Osteoblast (primary cell): ENCODE results near the gene WNT6. TPM values are rescaled to one million over a fixed set of nuclear protein-coding genes. Genes with fewer than 3 reads are reported as not detected.

ENCODE experiments used
- DNase-seq: peaks from one replicate; pipeline ENCODE4 v3.0.0; 2011; ENCODE audit warnings: low spot score, mixed read lengths; ENCODE audit not compliant: insufficient read length; ENCODE audit errors: missing footprints
- H2AFZ ChIP-seq: 2 replicates; pipeline ENCODE4 v1.6.0; 2011; ENCODE audit warnings: mild to moderate bottlenecking, low read length
- H3K27ac ChIP-seq: 2 replicates; pipeline ENCODE4 v1.5.1; 2011; ENCODE audit warnings: mild to moderate bottlenecking, low read depth, low read length, moderate library complexity
- H3K27me3 ChIP-seq: 2 replicates; pipeline ENCODE4 v1.6.0; 2012; ENCODE audit warnings: mild to moderate bottlenecking, control low read depth, inconsistent platforms, low read length, moderate library complexity; ENCODE audit not compliant: insufficient read depth
- H3K36me3 ChIP-seq: 2 replicates; pipeline ENCODE4 v1.5.1; 2011; ENCODE audit warnings: mild to moderate bottlenecking, low read length, control low read depth, moderate library complexity; ENCODE audit not compliant: insufficient read depth
- H3K4me1 ChIP-seq: 2 replicates; pipeline ENCODE4 v1.5.1; 2011; ENCODE audit warnings: mild to moderate bottlenecking, low read length, control low read depth, moderate library complexity; ENCODE audit not compliant: insufficient read depth
- H3K4me2 ChIP-seq: 2 replicates; pipeline ENCODE4 v1.6.0; 2011; ENCODE audit warnings: mild to moderate bottlenecking, low read length; ENCODE audit not compliant: insufficient read depth
- H3K4me3 ChIP-seq: fragments of 200-600 bp; sonication (generic); 3 replicates; pipeline ENCODE4 v1.5.1; 2012; ENCODE audit warnings: mild to moderate bottlenecking, low read length, inconsistent platforms; ENCODE audit not compliant: insufficient read depth
- H3K79me2 ChIP-seq: 2 replicates; pipeline ENCODE4 v1.6.0; 2012; ENCODE audit warnings: mild to moderate bottlenecking, low read length, control low read depth, inconsistent platforms; ENCODE audit not compliant: insufficient read depth
- H3K9me3 ChIP-seq: 2 replicates; pipeline ENCODE4 v1.5.1; 2011; ENCODE audit warnings: low read depth, low read length, control low read depth
- H4K20me1 ChIP-seq: 2 replicates; pipeline ENCODE4 v1.6.0; 2012; ENCODE audit warnings: mild to moderate bottlenecking, low read length, control low read depth; ENCODE audit not compliant: insufficient read depth
- total RNA-seq: library from RNA; depleted of rRNA; stranded (reverse); fragments of >200 nt; gene quantifications from 2 replicates; pipeline ENCODE4 v1.2.3, GENCODE V29; 2012
- TF ChIP-seq, protein P1 (sequence below): IDR thresholded peaks from 2 replicates; pipeline ENCODE4 v1.5.1; 2011; ENCODE audit warnings: mild to moderate bottlenecking, low read depth, low read length, moderate library complexity; ENCODE audit errors: extremely low read depth

The WNT6 gene
- total RNA-seq, result not detected in 2 replicates

DNA sequence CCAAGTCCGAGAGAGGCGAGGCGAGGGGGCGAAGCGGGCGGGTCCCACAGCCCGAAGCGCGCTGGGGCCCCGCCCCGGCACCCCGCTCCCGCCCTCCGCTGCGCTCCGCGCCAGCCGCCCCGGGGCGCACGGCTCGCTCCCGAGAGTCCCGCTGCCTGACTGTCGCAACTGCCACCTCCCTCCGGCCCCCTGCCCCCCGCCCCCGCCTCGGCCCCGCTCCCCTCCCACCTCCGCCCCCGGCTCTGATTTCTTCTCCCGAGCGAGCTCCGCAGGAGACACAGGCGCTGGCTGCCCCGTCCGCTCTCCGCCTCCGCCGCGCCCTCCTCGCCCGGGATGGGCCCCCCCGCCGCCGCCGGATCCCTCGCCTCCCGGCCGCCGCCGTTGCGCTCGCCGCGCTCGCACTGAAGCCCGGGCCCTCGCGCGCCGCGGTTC, at the start of gene WNT6:
Gene WNT6 (plus strand): TSS at position 250 of the 432 bp plus-strand sequence. CDS start 233 bp downstream, outside the sequence.
- Histone ChIP-seq H3K4me2 (no peak within 1 kb of the TSS), H3K9me3 (no peaks in the 10 kb centered on the region), H3K36me3 (no peaks in the 10 kb centered on the region), H3K27ac (no peak within 1 kb of the TSS), H2AFZ (no peak within 1 kb of the TSS), H3K4me3 (no peak within 1 kb of the TSS), H3K79me2 (no peaks in the 10 kb centered on the region), H3K27me3 (peaks cover 72% of the 10 kb centered on the region), H4K20me1 (no peaks in the 10 kb centered on the region), H3K4me1 (no peaks in the 10 kb centered on the region)
- DNase-seq, result peak; percentile 82
- TF ChIP-seq, protein P1, sequence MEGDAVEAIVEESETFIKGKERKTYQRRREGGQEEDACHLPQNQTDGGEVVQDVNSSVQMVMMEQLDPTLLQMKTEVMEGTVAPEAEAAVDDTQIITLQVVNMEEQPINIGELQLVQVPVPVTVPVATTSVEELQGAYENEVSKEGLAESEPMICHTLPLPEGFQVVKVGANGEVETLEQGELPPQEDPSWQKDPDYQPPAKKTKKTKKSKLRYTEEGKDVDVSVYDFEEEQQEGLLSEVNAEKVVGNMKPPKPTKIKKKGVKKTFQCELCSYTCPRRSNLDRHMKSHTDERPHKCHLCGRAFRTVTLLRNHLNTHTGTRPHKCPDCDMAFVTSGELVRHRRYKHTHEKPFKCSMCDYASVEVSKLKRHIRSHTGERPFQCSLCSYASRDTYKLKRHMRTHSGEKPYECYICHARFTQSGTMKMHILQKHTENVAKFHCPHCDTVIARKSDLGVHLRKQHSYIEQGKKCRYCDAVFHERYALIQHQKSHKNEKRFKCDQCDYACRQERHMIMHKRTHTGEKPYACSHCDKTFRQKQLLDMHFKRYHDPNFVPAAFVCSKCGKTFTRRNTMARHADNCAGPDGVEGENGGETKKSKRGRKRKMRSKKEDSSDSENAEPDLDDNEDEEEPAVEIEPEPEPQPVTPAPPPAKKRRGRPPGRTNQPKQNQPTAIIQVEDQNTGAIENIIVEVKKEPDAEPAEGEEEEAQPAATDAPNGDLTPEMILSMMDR, result no peak

DNA sequence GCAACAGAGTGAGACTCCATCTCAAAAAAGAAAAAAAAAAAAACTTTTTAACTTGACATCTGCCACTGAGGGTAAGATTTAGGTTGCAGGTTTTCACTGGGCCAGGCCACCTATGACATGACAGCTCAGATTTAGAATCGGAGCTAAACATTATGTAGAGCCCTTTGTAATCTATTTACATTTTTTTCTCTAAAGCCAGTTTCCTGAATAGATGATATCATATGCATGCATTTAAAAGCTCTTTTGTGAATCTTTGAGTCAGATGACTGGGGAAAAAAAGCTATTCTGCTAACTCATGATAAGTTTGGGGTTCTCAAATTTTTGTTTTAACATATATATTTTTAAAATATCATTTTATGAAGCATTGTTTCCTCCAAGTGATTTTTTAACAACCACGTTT, 49.3 kb upstream of the WNT6 start:
- no peak for DNase-seq
- peaks cover 3% of the 10 kb centered on the region for H4K20me1 ChIP-seq
- no peak overlapping the region for H2AFZ ChIP-seq
- peaks cover 13% of the 10 kb centered on the region for H3K27me3 ChIP-seq
- no peak overlapping the region for H3K4me3 ChIP-seq
- TF ChIP-seq, protein P1, result no peak
- no peaks in the 10 kb centered on the region for H3K36me3 ChIP-seq
- no peak overlapping the region for H3K27ac ChIP-seq
- H3K9me3 ChIP-seq, result no peaks in the 10 kb centered on the region
- peaks cover 13% of the 10 kb centered on the region for H3K4me1 ChIP-seq
- H3K79me2 ChIP-seq, result no peaks in the 10 kb centered on the region
- H3K4me2 ChIP-seq, result no peak overlapping the region

DNA sequence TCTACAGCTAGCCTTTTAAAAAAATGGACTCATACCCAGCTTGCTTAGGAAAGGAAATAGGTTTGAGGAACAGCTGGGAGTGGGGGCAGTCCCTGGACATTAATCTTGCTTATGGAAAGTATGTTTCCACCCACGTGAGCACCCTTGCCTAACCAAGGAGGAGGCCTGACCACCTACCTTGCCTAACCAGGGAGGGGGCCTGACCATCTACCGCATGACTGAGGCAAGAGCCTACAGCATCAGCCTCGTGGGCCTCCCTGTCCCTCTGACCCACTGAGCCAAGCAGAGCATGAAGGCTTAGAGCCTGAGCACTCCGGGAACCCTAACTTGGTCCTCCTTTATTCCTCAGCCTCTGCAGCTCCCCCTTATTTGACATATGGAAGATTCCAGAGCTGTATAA, 48.2 kb upstream of the WNT6 start:
- Histone ChIP-seq H3K27me3 (peaks cover 13% of the 10 kb centered on the region), H3K4me2 (no peak overlapping the region), H3K36me3 (no peaks in the 10 kb centered on the region), H4K20me1 (peaks cover 3% of the 10 kb centered on the region), H2AFZ (no peak overlapping the region), H3K27ac (no peak overlapping the region), H3K4me3 (no peak overlapping the region), H3K79me2 (no peaks in the 10 kb centered on the region), H3K4me1 (peaks cover 5% of the 10 kb centered on the region), H3K9me3 (no peaks in the 10 kb centered on the region)
- TF ChIP-seq, protein P1, result no peak
- no peak for DNase-seq

DNA sequence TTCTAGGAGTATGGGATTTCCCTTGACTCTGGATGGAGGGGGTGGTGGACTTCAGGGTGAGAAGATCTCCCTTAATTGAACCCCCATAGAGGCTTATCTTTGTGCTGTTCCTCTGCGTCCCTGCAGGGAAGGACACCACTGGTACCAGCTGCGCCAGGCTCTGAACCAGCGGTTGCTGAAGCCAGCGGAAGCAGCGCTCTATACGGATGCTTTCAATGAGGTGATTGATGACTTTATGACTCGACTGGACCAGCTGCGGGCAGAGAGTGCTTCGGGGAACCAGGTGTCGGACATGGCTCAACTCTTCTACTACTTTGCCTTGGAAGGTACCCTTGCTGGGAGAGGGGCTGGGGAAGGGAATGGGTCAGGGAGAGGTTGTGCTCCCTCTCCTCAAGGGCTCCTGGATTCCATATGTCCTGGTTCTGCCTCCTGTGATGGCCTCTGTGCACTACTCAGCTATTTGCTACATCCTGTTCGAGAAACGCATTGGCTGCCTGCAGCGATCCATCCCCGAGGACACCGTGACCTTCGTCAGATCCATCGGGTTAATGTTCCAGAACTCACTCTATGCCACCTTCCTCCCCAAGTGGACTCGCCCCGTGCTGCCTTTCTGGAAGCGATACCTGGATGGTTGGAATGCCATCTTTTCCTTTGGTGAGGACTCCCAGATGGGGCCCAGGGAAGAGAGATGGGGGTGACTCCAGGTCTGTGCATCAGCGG, 47.3 kb upstream of the WNT6 start:
- H3K9me3 ChIP-seq, result no peaks in the 10 kb centered on the region
- H3K36me3 ChIP-seq, result no peaks in the 10 kb centered on the region
- no peak overlapping the region for H3K27ac ChIP-seq
- no peak overlapping the region for H2AFZ ChIP-seq
- H4K20me1 ChIP-seq, result peaks cover 3% of the 10 kb centered on the region
- no peak overlapping the region for H3K4me2 ChIP-seq
- no peak overlapping the region for H3K4me3 ChIP-seq
- TF ChIP-seq, protein P1, result no peak
- no peaks in the 10 kb centered on the region for H3K79me2 ChIP-seq
- peaks cover 13% of the 10 kb centered on the region for H3K27me3 ChIP-seq
- DNase-seq, result no peak
- no peaks in the 10 kb centered on the region for H3K4me1 ChIP-seq
